IPS-NIHi7 (cell line): ENCODE data around the gene C5orf58.

ENCODE experiments used
- DNase-seq: peaks from one replicate; pipeline ENCODE4 v3.0.0; 2012; ENCODE audit warnings: mixed read lengths; ENCODE audit errors: extremely low spot score

The C5orf58 gene, protein sequence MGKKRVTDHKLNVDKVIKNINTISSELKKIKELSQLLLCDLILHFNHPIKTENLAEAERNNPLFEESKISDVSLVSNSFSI

DNA sequence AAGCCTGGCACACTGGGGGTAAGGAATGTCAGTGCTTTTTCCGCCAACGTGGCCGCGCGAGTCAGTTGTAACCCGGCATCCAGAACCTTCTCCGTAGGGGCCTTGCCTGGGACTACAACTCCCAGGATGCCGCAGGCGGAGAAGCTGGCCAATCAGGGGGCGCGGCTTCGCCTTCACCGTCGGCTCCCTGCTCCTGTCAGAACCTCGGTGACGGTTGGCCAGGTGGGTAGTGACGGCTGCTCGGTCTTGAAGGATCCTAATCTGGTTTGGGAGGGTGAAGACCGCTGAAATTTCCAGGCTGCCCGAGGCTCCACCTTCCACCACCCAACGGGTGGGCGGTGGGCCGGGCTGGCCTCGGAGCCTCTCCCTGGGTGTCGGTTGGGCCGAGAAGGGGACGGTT, at the start of gene C5orf58:
C5orf58 (plus strand) TSS at position 200 of the 400 bp plus-strand sequence. CDS start 1,992 bp downstream, outside the sequence.
- peak; percentile 71 for DNase-seq

DNA sequence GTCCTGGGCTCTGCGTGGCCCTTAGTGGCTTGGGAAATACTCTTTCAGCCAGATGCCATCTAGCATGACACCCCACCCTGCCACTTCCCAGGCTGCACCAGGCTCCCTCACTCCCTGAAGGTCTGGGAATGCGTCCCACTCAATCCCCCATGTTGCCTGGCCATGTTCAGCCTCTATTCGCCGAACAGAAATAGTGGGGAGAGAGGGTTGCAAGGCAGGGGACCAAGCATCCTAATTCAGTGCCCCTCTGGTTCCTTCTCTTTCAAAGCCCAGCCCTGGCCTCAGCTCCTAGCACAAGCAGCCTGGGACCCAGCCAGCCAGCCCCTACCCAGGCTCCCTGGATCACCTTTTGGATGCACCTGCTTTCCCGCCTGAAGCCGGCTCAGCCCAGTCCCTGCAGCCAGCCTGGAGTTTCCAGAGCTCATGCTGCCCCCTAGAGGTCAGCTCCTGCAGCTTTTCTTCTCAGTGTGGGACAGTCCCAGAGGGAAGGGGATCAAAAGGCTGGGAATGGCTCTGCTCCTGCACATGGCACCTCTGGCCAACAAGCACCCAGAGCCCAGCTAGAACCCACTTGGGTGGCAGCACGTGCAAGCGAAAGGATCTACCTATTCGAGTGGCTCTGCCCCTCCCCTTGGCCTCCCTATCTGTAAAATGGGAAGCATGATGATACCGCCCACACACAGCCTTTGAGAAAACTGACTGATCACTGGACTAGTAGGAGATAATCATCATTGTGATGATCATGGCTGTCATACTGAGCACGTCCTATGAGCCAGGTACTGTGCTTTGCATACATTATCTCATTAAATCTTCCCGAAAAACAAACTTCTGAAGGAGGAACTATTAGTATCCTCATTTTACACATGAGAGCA, 48.7 kb upstream of the C5orf58 start:
- peak; percentile 84 for DNase-seq

DNA sequence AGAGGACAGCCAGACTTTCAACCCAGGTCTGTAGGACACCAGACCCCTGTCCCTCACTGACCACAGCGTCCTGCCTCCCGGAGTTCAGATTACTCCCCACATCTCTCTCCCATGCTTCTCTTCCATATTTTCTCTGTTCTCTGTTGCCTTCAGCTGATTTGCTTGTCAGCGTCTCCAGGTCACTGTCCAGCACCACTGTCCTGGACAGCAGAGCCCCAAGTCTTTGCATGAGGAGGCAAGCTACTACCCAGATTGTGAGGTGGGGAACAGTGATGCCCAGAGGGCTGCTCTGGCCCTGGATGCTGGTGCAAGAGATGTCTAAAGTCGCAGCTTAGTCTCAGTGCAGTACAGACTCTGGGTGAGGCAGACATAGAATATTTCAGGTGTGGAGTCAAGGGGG, 48.0 kb upstream of the C5orf58 start:
- no peak for DNase-seq

DNA sequence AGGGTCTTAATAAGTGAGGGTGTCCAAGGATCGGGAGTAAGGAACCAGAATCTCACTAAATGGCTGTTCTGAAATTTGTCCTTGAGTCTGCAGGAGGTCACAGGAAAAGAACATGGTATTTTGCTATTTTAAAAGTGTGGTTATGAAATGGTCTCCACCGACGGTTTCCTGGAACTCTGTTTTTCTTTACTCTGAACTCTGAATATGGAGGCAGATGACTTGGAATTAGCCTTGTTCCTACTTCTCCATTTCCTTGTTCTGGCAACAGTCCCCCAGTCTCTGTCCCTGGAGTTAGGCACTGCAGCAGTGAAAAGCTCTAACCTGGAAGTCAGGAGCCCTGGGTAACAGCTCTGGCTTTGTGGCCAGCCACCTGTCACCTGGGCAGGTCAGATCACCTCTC, 46.6 kb upstream of the C5orf58 start:
- no peak for DNase-seq

DNA sequence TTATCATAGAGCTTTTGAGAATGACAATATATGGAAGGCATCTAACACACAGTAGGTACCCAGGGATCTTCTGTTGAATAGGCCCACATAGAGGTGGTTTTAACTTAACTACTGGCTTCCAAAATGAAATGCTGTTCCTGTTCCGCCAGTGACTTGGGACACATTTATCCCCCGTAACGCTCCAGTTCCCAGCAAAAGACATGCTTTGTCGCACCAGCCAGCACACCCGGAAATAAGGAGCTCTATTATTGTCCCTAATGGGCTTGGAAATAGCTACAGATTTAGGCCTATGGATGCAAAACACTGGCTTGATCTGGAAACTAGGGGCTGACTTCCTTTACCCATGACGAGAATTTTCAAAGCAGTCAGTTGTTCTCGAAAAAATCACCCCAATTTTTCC, 45.9 kb upstream of the C5orf58 start:
- no peak for DNase-seq

DNA sequence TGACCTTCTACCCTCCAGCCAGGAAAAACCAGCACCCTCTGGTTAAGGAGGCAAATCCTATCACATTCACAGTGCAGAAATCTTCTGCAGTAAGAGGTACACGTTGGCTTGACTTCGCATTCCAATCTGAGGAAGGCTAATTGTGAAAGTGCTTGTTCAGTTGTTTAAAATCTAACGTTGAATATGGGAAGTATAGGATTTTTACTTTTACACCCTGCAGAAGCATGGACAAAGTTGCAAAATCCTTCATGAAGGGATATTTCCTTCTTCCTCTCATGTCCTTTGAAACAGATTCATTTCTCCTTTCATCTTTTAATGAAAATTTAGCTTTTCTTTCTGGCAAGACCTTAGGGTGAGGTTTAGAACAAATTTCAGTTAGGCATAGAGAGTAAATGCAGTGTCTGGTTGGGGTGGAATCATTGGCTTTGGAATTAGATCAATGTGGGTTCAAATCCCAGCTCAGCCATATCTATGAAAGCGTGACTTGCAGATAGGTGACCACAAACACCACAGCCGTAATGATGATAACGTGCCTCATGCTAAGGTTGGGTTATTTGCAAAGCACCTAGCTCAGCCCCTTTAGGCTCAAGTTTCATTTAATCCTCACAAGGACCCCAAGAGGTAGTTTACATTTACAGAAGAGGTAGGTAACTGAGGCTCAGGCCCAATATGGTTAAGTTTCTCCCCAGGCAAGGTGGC, 42.2 kb upstream of the C5orf58 start:
- DNase-seq: no peak

DNA sequence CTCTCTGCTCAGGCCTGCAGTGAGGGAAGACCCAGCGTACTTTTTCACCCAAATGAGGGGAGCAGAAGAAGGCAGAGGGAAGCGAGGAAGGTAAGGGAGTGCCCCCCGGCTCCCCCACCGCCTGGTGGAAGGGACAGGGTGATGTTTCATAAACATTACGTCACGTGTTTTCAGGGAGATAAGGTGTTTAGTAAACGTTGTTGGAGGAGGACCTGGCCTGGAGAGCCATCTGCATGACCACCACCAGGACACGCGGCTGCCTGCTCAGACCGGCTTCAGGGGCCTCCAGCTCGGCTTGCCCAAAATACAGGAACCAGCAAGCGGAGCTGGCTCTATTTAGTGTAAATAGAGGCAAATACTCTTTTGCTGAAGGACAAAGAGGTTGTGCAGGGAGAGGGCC, 40.0 kb upstream of the C5orf58 start:
- DNase-seq: no peak

DNA sequence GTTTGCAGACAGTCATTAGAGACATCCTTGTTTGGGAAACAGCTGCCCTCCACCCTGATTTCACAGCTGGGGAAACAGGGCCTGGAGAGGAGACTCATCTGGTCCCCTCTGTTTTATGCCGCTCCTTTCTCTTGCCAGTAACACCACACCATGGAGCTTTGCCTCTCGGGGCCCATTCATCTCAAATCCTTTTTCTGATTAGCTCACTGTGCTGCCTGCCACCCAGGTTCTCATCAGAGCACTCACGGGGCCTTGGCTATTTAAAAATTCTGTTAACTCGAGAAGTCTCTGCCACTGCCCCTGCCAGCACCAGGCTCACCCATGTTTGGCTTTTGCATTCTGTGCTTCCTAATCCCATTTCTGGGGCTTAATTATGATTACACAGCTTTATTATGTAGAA, 36.8 kb upstream of the C5orf58 start:
- DNase-seq: no peak

DNA sequence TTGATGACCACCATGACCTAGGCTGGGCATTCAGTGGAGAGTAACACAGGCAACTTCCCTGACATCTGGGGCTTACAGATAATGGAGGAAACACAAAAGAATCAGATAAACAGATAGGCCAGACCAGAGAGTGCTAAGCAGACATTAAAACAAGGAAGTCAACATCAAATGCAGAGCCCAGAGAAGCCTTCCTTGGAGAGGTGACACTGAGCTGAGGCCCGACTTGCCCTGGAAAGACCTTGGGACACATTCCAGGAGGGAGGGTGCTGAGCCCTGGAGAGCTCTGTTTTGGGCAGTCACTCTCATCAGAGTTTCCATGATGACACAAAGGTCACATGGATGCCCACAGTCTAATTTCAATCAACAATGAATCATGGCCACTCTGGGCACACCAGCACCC, 31.9 kb upstream of the C5orf58 start:
- no peak for DNase-seq

DNA sequence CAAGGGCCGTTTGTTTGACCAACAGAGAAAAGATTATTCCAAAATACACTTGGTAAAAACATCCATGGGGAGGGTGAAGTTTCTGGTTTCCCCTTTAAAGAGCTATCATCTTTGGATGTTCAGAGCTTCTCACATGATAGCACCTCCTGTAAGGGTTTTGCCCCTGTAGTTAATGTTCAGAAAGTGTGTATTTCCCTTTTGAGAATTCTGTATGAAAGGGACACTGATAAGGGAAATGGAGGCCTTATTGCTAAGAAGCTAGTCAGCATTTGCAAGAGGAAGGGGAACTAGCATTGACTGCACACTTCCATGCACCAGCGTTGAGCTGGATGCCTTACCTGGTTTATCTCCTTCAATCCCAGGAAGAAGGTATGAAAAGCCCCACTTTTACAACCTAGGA, 31.5 kb upstream of the C5orf58 start:
- no peak for DNase-seq

DNA sequence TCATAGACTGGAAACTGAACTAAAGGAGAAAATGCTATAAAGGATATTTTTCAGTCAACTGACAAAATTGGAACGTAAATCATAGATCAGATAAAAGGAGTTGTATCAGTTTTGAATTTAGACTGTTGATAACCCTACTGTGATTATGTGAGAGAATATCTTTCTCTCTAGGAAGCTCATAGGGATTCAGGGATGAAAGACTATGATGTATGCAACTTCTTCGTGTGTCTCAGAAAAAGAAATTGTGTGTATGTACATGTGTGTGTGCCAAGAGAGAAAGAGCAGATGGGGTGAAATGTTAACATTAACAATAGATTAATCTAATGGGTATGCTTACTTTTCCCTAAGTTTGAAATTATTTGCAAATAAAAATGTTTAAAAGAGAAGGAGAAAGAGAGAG, 30.7 kb upstream of the C5orf58 start:
- no peak for DNase-seq

DNA sequence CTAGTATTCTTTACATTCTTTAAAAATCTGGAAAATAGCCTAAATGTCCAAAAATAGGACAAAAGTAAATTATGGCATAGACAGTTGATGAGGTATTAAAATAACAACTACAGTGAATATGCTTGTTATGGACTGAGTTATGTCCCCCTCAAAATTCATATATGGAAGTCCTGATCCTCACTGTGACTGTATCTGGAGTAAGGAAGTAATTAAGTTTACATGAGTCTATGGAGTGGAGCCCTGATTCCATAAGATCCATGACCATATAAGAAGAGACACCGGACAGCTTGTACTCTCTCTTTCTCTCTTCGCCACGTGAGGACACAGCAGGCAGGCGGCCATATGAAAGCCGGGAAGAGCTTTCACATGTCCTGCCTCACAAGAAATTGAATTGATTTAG, 28.6 kb upstream of the C5orf58 start:
- no peak for DNase-seq

DNA sequence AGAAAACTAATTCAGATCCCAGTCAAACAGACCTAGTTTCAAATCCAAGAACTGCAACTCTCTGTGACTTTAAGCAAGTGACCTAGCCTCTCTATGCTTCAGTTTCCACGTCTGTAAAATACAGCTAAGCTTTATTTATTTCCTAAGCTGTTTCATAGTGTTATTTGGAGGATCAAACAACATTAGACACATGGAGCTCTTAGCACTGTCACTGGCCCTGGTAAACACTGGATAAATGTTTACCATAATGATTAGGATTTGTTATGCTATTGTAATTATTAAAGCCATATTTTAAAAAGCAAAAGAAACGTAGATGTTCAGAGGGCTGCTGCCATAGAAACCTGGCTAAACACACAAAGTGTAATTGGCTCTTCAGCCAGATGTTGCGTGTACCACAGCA, 26.6 kb upstream of the C5orf58 start:
- DNase-seq: no peak

DNA sequence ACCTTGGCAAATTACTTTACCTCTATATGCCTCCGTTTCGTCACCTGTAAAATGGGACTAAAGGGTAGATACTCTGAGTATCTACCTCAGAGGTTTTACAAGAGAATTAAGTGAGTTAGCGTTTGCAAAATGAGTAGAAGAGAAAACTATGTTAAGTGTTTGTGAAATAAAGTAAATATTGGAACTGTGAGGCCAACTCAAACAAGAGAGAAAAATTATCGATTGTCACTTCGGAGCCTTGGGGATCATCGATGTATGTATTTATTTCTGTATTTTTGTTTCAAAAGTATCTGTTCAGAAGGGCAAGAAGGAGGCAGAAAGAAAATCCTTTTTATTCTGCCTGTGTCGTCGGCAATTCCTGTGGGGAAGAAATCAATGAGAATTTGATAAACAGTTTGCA, 25.8 kb upstream of the C5orf58 start:
- no peak for DNase-seq

DNA sequence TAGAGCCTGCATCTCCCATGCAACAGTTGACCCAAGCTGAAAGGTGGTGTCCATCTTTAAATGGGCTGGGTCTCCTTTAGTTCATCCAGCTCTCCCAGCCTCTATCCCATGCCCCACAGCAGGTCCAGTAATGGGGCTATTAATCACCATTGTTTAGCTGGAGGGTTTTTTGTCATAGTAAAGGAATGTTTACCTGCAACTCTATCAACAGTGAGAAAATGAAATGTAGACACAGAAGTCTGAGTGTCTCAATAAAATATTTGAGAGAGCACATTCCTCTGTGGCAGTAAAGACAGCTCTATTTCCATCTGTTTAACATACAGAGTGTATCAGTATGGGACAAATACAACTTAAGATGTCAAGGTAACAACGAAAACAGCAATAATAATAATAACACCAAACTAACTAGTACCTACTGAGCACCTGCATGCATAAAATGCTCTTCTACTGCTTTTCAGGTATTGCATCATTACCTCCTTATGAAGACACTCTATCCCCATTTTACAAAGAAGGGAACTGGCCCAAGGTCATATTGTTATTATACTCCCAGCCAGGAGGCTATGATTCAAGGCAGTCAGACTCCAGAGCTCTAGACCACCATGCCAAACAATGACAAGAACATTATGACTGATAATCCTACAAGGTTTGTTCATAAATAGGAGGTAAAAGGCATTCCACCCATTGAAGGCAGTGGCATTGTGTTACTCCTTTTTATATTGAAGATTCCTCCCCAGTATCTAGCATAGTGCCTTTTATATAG, 21.0 kb upstream of the C5orf58 start:
- DNase-seq: no peak

DNA sequence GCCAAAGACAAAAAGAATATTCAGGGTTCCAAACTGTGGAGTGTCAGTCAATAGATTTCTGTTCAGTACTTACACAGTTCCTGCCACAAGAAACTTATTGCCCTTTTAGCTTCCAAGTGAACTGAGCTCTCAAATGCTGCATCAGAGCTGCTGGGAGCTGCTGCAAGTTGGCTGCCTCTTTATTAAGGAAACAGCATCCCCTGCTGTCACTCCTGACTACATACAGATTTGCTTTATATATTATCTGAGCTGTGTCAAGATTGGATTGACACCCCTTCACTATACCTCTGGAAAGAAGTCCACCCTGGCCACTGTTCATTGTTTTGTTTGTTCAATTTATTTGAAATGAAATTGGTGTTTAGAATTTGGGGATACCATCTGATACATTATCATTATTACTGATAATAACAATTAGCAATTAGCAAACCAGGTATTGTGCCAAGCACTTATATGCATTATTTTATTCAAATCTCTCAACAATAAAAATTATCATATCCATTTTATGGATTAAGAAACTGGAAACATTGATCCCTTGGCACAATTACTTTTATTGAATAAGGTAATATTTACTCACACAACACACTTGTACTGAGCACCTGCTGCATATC, 16.4 kb upstream of the C5orf58 start:
- peak; percentile 75 for DNase-seq

DNA sequence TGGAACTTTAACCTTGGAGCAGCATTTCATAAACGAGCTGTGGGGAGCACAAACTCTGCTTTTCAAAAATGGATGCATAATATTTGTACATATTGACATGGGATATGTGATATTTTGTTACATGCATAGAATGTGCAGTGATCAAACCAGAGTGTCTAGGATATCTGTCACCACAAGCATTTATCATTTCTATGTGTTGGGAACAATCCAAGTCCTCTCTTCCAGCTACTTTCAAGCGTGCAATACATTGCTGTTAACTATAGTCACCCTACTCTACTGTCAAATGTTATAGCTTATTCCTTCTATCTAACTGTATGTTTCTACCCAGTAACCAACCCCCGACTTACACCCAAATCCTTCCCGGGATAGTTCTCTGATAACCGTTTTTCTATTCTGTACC, 15.0 kb upstream of the C5orf58 start:
- DNase-seq: no peak

DNA sequence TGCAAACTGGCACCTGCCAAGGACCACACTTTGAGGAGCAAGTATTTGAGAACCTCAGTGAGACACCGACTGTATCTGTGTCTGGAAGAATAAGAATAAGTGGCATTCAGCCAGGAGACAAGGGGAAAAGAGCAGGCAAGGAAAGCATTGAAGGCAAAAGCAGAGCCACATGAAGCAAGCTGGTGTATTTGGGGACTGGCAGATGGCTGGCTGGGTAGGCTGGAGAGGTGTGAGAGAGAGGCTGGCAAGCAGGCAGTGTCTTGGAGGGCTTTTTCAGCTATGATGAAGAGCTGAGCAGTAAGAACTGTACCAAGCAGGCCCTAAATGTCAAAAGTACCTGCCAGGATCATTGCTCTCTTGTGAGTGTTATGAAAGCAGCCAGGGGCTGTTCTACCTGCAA, 14.1 kb upstream of the C5orf58 start:
- no peak for DNase-seq

DNA sequence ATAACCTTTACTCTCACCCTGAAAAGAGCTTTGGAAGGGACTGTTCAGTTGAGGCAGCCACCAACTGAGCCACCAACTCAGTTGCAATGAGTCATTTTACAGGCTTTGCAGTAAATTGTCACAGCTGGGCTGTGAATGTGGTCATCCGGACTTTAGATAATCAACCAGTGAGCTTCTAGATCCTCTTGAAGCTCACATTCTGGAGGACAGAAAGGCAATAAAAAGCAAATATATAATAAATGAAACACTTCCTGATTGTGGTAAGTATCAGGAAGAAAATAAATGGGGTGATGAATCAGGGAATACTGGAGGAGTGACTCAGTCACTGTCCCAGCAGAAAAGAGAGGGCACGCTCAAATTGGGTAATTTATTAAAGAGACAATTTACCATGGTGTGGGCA, 13.2 kb upstream of the C5orf58 start:
- no peak for DNase-seq

DNA sequence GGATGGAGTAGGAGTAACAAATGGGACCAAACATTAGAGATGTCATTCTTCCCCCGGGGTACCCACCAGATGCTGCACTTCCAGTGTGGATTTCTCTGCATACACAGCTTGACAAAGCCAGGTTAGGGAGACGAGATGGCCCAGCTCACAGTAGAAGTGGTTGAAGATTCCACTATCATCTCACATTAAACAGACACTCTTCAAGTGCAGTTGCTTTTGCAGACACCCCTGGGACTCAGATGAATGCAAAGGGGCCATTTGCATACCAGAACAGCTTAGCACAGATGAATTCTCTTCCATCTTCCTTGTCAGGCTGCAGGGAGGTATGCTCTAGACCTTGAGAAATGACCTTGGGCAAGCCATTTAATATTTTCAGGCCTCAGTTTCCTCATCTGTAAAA, 12.6 kb upstream of the C5orf58 start:
- DNase-seq: no peak

DNA sequence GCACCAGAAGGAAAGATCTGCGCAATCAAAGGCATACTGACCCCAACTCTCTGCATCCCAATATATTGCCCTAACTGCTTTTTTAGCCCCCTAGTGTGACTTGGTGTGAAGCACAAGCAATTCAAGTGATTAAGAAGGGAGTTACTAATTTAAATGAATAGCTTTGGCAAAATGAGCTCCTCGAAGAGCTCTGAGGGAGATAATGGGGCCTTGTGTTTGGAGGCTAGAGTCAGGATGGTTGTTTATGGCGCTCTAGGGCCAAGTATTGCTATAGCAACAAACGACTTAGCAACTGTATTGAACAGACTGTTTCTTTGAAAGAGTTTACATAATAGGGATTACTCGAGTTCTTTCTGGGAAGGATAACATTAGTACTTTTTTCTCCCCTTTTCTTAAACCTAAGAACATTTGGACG, 11.5 kb upstream of the C5orf58 start:
- DNase-seq: peak; percentile 33

DNA sequence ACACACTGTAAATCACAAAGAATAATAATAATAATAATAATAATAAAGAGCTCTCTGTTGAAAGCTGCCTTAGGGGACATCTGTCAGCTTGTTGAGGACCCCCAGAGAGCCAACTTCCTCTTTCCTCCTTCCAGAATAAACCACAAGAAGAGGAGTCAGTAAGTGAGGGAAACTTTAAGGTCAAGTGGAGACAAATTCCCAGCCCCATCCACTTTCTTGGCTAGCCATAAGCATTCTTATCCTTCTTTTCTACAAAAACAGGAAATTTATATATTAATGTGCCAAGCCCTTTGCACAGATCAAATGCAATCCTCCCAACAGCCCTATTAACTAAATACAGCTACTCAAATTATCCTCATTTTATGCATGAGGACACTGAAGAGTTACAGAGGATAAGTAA, 9.4 kb upstream of the C5orf58 start:
- no peak for DNase-seq
